ENCODE data around the gene SNRNP25. TPM values are rescaled to one million over a fixed set of nuclear protein-coding genes. Genes with fewer than 3 reads are reported as not detected.
A peak's percentile ranks its signal among the peaks of the same experiment; 100 is the strongest.

Gene SNRNP25
- total and polyA plus RNA-seq, 2 donors (not counting 3 experiments of a cell fraction or from before 2014, with no cell fraction given) = 41.8 to 49.6 TPM

DNA sequence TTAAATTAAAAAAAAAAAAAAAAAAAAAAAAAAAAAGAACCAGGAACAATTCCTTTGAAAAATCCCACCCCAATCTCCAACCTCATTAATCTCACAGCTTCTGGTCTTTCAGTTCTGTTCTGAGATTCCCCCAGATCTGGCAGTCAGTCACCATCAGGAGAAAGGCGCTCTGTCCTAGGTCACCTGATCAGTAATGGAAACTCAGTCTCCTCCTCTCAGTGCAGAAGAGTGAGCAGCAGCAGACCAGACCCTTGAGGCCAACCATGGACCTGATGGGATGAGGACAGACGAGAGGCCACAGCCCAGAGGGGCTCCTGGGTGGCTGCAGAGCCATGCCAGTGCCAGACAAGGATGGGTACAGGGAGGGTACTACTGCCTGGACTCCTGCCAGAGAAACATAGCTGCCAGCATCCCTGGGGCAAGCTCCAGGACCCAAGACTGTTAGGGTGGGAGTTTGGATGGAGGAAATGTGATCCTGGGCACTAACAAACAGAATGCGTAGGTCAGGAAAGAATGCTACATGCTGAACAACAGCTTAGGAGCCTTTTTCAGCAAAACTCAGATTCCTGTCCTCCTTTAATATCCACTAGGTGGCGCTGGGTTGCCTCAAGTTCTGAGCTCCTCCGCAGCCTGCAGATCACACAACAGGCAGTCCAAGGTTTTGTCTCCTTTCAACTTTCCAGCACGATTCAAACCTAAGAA is 53.1 kb downstream of the SNRNP25 start:
- ChIA-PET POLR2A (interaction anchor here (0.8 kb wide), 1 partner anchor 74 kb away, joined by 3 read pairs; the partner anchor contains the start of gene HBQ1), CTCF (interaction anchor here (0.5 to 6.0 kb wide), 49 partner anchors 9 to 318 kb away, joined by 3 to 130 read pairs (median 5); partner anchors contain the start of genes HBQ1, NPRL3, POLR3K and RAB11FIP3)
- Histone ChIP-seq H3K36me3 (ENCODE audit: control insufficient read depth in 2 of 2, extremely low read depth in 1 of 2, insufficient read depth in 2 of 2, low read length in 2 of 2) (peaks cover 0 to 3% of the 10 kb centered on the region in 2 experiments), H3K79me2 (ENCODE audit: control insufficient read depth, insufficient read depth, low read length) (no peaks in the 10 kb centered on the region), H4K20me1 (replicated peaks; ENCODE audit: control insufficient read depth, extremely low read depth, insufficient read depth, low read length) (no peaks in the 10 kb centered on the region), H3K4me1 (ENCODE audit: control insufficient read depth, extremely low read depth, insufficient read depth, low read length) (peaks cover 5% of the 10 kb centered on the region), H3K4me2 (ENCODE audit: insufficient read depth, low read length) (no peak overlapping the region), H3K4me3 (replicated peaks in 1 of 3; ENCODE audit: insufficient read depth in 1 of 3, low read depth in 1 of 3, low read length in 3 of 3) (no peak overlapping the region), H3K9me3 (replicated peaks; ENCODE audit: control insufficient read depth, insufficient read depth, low read length) (no peaks in the 10 kb centered on the region), H2AFZ (ENCODE audit: low read depth, low read length) (no peak overlapping the region), H3K9ac (replicated peaks; ENCODE audit: extremely low read depth, insufficient read depth, low read length) (no peak overlapping the region), H3K9me1 (replicated peaks; ENCODE audit: control insufficient read depth, extremely low read depth, insufficient read depth, low read length) (no peaks in the 10 kb centered on the region), H3K27me3 (ENCODE audit: control insufficient read depth in 2 of 2, insufficient read depth in 2 of 2, low read length in 2 of 2) (no peaks in the 10 kb centered on the region), H3K27ac (ENCODE audit: insufficient read depth, low read depth, low read length) (no peak overlapping the region)
- dilution Hi-C loops (cut with MboI; ENCODE audit: extremely low pct_ligation_motif_present, low sequenced_read_pairs) = no loop called here
- FAIRE-seq = peak; percentile 99
- DNase-seq (ENCODE audit: low read depth, low spot score) = peak; percentile 71
- no TSS peak for BruUV-seq (replicated peaks)
- TF ChIP-seq, protein P1, sequence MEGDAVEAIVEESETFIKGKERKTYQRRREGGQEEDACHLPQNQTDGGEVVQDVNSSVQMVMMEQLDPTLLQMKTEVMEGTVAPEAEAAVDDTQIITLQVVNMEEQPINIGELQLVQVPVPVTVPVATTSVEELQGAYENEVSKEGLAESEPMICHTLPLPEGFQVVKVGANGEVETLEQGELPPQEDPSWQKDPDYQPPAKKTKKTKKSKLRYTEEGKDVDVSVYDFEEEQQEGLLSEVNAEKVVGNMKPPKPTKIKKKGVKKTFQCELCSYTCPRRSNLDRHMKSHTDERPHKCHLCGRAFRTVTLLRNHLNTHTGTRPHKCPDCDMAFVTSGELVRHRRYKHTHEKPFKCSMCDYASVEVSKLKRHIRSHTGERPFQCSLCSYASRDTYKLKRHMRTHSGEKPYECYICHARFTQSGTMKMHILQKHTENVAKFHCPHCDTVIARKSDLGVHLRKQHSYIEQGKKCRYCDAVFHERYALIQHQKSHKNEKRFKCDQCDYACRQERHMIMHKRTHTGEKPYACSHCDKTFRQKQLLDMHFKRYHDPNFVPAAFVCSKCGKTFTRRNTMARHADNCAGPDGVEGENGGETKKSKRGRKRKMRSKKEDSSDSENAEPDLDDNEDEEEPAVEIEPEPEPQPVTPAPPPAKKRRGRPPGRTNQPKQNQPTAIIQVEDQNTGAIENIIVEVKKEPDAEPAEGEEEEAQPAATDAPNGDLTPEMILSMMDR (IDR thresholded peaks at IDR 0.05; ENCODE audit: extremely low read depth in 1 of 2, insufficient read depth in 1 of 2, low read depth in 1 of 2, low read length in 2 of 2) = peak; percentile 74 to 83
- TF ChIP-seq MAX (IDR thresholded peaks at IDR 0.05; ENCODE audit: insufficient read depth, insufficient read length) = no peak
- TF ChIP-seq GATA2 (IDR thresholded peaks at IDR 0.05; ENCODE audit: insufficient read depth, insufficient read length, low read depth, low read length) = no peak
- TF ChIP-seq FOS (IDR thresholded peaks at IDR 0.05; ENCODE audit: borderline replicate concordance, insufficient read depth, low read length) = no peak
- TF ChIP-seq POLR2AphosphoS5 (IDR thresholded peaks at IDR 0.05; ENCODE audit: insufficient read depth, low read depth, low read length) = no peak
- no peak for TF ChIP-seq EZH2 (IDR thresholded peaks at IDR 0.05; ENCODE audit: borderline replicate concordance, low read depth, low read length, severe bottlenecking)
- intact Hi-C loops (cut with micrococcal nuclease) = loop anchor here (1.0 kb wide), 2 partner anchors 75 to 256 kb away; no protein-coding TSS in a partner anchor

Small RNA genes lying within 50 kb of the gene (microRNA-seq; reads per million reads assigned to microRNA genes)
- not detected for gene MIR6859-4 (ENCODE audit: borderline number of aligned reads, borderline replicate concordance)

Small RNA genes lying within 50 kb of the gene (small RNA-seq; reads per million reads assigned to genes)
- gene MIR6859-4 (ENCODE audit: insufficient read depth, insufficient read length, low read depth, low replicate concordance) = not detected
- not detected for gene Z69720.2 (ENCODE audit: insufficient read depth, insufficient read length, low read depth, low replicate concordance)

Other genes starting within 250 kb of the SNRNP25 start
- 18.4 and 20.6 TPM in 2 replicates for gene POLR3K, start 220 bp upstream of the SNRNP25 start, total RNA-seq
- 28.0 and 33.2 TPM in 2 replicates for gene POLR3K, start 220 bp upstream of the SNRNP25 start, polyA plus RNA-seq
- gene RHBDF1, start 18.8 kb downstream of the SNRNP25 start, total RNA-seq = 55.1 and 57.0 TPM in 2 replicates
- 113 and 137 TPM in 2 replicates for gene RHBDF1, start 18.8 kb downstream of the SNRNP25 start, polyA plus RNA-seq
- 68.1 and 70.5 TPM in 2 replicates for gene MPG, start 24.4 kb downstream of the SNRNP25 start, total RNA-seq
- 140 and 178 TPM in 2 replicates for gene MPG, start 24.4 kb downstream of the SNRNP25 start, polyA plus RNA-seq
- 36.3 and 40.4 TPM in 2 replicates for gene NPRL3, start 84.8 kb downstream of the SNRNP25 start, total RNA-seq
- gene NPRL3, start 84.8 kb downstream of the SNRNP25 start, polyA plus RNA-seq = 19.3 and 22.4 TPM in 2 replicates
- not detected in 2 replicates for gene HBZ, start 98.8 kb downstream of the SNRNP25 start, total RNA-seq
- not detected in 2 replicates for gene HBZ, start 98.8 kb downstream of the SNRNP25 start, polyA plus RNA-seq
- not detected in 2 replicates for gene HBM, start 112.2 kb downstream of the SNRNP25 start, total RNA-seq
- not detected in 2 replicates for gene HBM, start 112.2 kb downstream of the SNRNP25 start, polyA plus RNA-seq
- gene HBA2, start 119.0 kb downstream of the SNRNP25 start, total RNA-seq = not detected in 2 replicates
- not detected in 2 replicates for gene HBA2, start 119.0 kb downstream of the SNRNP25 start, polyA plus RNA-seq
- gene HBA1, start 122.9 kb downstream of the SNRNP25 start, total RNA-seq = not detected in 2 replicates
- not detected in 2 replicates for gene HBA1, start 122.9 kb downstream of the SNRNP25 start, polyA plus RNA-seq
- gene HBQ1, start 126.6 kb downstream of the SNRNP25 start, total RNA-seq = not detected in 2 replicates
- gene HBQ1, start 126.6 kb downstream of the SNRNP25 start, polyA plus RNA-seq = 0.75 and 2.5 TPM in 2 replicates
- 86.6 and 94.7 TPM in 2 replicates for gene LUC7L, start 175.6 kb downstream of the SNRNP25 start, total RNA-seq
- 57.6 and 75.4 TPM in 2 replicates for gene LUC7L, start 175.6 kb downstream of the SNRNP25 start, polyA plus RNA-seq
- gene FAM234A, start 181.0 kb downstream of the SNRNP25 start, total RNA-seq = 70.4 and 73.1 TPM in 2 replicates
- gene FAM234A, start 181.0 kb downstream of the SNRNP25 start, polyA plus RNA-seq = 89.4 and 98.8 TPM in 2 replicates
- 3.0 and 5.5 TPM in 2 replicates for gene RGS11, start 222.1 kb downstream of the SNRNP25 start, total RNA-seq
- 4.9 and 7.2 TPM in 2 replicates for gene RGS11, start 222.1 kb downstream of the SNRNP25 start, polyA plus RNA-seq
- 0.93 and 1.9 TPM in 2 replicates for gene ARHGDIG, start 226.8 kb downstream of the SNRNP25 start, total RNA-seq
- 2.2 and 3.8 TPM in 2 replicates for gene ARHGDIG, start 226.8 kb downstream of the SNRNP25 start, polyA plus RNA-seq
- gene PDIA2, start 229.3 kb downstream of the SNRNP25 start, total RNA-seq = 0.99 TPM in 1 of 2 replicates, not detected in the other
- 0.63 and 0.75 TPM in 2 replicates for gene PDIA2, start 229.3 kb downstream of the SNRNP25 start, polyA plus RNA-seq